8988T (cell line): Measurements from ENCODE around the gene OR9A4.
"Not testable (repeated sequence)": the region's sequence is repeated elsewhere in the genome, so short reads cannot be mapped to it uniquely, and the experiment has no call there.

Experiments
- DNase-seq: peaks from one replicate; pipeline ENCODE4 v3.0.0; 2011

The OR9A4 gene

GRCh38 chr7:141916099-141916498, at the start of gene OR9A4:
OR9A4 (plus strand) TSS chr7:141916399; CDS start chr7:141918876, 2,477 bp downstream.
- DNase-seq: no peak

GRCh38 chr7:141866974-141867373, 49.2 kb upstream of the OR9A4 start:
- no peak for DNase-seq

GRCh38 chr7:141872931-141873330, 43.3 kb upstream of the OR9A4 start:
- DNase-seq: no peak

GRCh38 chr7:141874787-141875186, 41.4 kb upstream of the OR9A4 start:
- no peak for DNase-seq

GRCh38 chr7:141875453-141875852, 40.7 kb upstream of the OR9A4 start:
- DNase-seq: no peak

- no peak for DNase-seq
Observed at GRCh38 chr7:141876371-141876770, 39.8 kb upstream of the OR9A4 start.

- no peak for DNase-seq
Observed at GRCh38 chr7:141877365-141877764, 38.8 kb upstream of the OR9A4 start.

- DNase-seq: no peak
Observed at GRCh38 chr7:141880960-141881359, 35.2 kb upstream of the OR9A4 start.

- no peak for DNase-seq
Observed at GRCh38 chr7:141884539-141885225, 31.5 kb upstream of the OR9A4 start.

- DNase-seq: no peak
Observed at GRCh38 chr7:141889321-141889720, 26.9 kb upstream of the OR9A4 start.

GRCh38 chr7:141891336-141891735, 24.9 kb upstream of the OR9A4 start:
- DNase-seq: no peak

- not testable (repeated sequence) for DNase-seq
Observed at GRCh38 chr7:141899366-141899765, 16.8 kb upstream of the OR9A4 start.

GRCh38 chr7:141906285-141906684, 9.9 kb upstream of the OR9A4 start:
- no peak for DNase-seq

GRCh38 chr7:141911391-141911790, 4.8 kb upstream of the OR9A4 start:
- no peak for DNase-seq

GRCh38 chr7:141915565-141915964, 634 bp upstream of the OR9A4 start:
- DNase-seq: no peak

GRCh38 chr7:141920281-141920680, 4.1 kb downstream of the OR9A4 start:
- no peak for DNase-seq

- no peak for DNase-seq
Observed at GRCh38 chr7:141928146-141928844, 12.1 kb downstream of the OR9A4 start.

GRCh38 chr7:141928845-141929195, 12.6 kb downstream of the OR9A4 start:
- DNase-seq: no peak

- DNase-seq: no peak
Observed at GRCh38 chr7:141930211-141930610, 14.0 kb downstream of the OR9A4 start.

- no peak for DNase-seq
Observed at GRCh38 chr7:141941075-141941474, 24.9 kb downstream of the OR9A4 start.

- DNase-seq: no peak
Observed at GRCh38 chr7:141943846-141944245, 27.6 kb downstream of the OR9A4 start.

GRCh38 chr7:141944811-141945210, 28.6 kb downstream of the OR9A4 start:
- no peak for DNase-seq

GRCh38 chr7:141945356-141945755, 29.2 kb downstream of the OR9A4 start:
- DNase-seq: no peak

- no peak for DNase-seq
Observed at GRCh38 chr7:141946796-141947195, 30.6 kb downstream of the OR9A4 start, which contains the start of gene CLEC5A. CLEC5A (minus strand) TSS chr7:141946974; CDS start chr7:141946292, 682 bp downstream.

- no peak for DNase-seq
Observed at GRCh38 chr7:141949021-141949420, 32.8 kb downstream of the OR9A4 start.
